HG03060 (cell line): Measurements from ENCODE around the gene GAREM1.
"Not testable (repeated sequence)": the region's sequence is repeated elsewhere in the genome, so short reads cannot be mapped to it uniquely, and the experiment has no call there.

Source experiments
- ATAC-seq: cut with Tn5 transposase; IDR thresholded peaks from one replicate; pipeline ENCODE4 v1.9.1; 2021; ENCODE audit warnings: low read depth, moderate number of reproducible peaks; ENCODE audit not compliant: unreplicated experiment

GAREM1 gene

DNA sequence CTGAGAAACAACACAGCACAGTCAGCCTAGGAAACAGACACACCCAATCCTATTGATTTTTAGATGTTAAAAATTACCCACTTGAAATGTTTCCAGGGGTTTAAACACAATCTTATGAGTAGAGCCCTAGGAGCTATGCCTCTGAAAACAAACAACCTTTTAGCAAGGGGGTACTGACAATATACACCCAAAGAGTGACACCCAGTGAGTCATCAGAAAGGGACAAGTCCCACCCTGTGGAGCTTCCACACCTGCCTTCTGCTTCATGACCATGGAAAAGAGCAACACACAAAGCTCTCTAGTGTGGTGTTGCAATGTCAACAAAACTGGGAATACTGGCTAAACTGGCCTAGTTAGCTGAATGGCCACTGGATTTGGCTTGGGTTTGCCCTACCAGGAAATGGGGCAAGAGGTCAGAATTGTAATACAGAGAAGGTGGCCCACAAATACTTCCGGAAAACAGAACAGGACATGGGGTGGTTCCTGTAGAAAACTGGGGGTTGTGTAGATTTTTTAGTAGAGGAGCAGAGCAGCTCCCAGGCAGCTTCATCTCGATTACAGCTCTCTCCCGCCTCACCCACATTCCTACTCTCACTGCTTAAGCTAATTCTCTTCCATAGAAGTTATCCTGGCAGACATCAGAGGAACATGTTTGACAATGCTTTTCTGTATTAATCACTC lies 98.2 kb downstream of the GAREM1 start:
- no peak for ATAC-seq

- no peak for ATAC-seq
Measured at GRCh38 chr18:32372047-32372380, 98.7 kb downstream of the GAREM1 start.

DNA sequence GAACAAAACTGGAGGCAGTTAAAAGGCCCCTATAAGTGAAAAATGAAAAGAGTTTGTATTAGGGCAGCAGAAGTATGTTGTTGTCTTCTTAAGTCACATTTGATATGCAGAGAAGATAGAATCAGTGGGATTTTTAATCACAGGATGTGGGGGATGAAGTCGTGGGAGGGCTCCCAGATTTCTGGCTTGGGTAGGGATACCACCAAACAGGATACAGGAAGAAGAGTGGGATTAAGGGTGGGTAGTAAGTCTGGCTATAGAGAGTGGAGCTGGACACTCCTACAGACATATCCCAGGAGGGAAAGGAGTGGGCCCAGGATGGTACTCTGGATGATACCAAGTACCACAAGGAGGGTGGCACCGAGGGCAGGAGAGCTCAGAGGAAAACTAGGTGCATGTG lies 99.3 kb downstream of the GAREM1 start:
- ATAC-seq = no peak

- ATAC-seq = no peak
Measured at GRCh38 chr18:32368991-32369390, 101.7 kb downstream of the GAREM1 start.

- ATAC-seq = no peak
Measured at GRCh38 chr18:32368170-32368569, 102.5 kb downstream of the GAREM1 start.

- no peak for ATAC-seq
Measured at GRCh38 chr18:32366586-32367538, 103.8 kb downstream of the GAREM1 start.

DNA sequence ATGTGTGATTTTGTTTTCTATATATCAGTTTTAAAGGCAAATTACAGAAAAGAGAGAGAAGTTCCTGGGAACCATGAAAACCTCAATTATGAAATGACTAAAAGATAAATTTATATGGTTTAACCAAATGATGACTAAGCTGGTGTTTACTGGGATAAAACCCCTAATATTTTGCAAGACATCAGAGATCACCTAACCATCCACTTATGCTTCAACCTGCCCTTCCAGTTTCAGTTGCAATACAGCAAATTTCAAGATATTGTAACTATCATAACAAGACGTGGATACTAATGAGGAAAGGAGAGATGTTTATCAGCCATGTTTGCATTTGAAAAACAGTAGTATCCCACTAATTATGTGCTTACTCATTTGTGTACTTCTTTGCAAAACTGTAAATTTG lies 108.2 kb downstream of the GAREM1 start:
- no peak for ATAC-seq

DNA sequence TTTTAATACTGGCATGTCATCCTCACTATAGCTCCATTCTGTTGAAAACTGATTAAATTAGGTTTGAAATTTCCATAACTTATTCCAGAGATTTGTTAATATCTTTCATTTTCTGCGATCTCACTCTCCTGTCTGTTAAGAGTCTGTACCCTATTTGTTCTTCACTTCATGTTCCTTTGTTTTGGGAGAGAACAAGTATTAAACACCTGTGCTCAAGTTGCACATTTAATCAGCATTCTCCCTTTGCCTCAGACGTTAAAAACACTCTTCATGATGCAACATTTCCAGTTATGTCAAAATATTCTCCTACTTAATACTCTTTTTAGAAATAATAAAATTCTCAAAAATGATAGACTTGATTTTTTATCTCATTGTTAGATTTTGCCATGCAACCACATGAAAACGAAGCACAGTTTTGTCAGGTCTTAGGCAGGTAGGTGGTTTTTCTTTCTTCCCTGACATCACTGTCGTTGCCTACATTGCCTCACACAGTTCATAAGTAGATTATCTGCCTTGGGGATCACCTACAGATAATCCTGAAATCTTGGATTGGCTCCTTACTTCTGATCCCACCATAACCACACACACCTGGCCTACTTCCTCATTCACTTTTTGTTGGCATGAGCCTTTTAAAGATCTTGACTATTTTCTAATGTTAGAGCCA lies 109.9 kb downstream of the GAREM1 start:
- no peak for ATAC-seq

DNA sequence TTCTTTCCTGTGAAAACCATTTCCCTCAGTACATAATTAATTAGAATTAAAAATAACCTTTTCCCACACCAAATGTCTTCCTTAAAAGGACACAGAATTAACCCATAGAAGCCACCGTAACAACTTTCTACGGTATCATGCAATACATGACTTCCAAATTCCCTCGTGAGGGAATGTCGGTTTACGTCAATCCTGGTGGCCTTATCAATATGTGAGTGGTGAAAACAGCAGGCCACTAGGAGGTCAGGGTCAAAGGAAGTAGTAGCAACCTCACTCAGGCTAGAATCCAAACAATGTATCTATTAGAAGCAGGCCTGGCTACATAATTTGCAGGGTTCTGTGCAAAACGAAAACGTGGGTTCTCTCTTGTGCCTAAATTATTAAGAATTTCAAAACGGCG lies 112.2 kb downstream of the GAREM1 start:
- no peak for ATAC-seq

DNA sequence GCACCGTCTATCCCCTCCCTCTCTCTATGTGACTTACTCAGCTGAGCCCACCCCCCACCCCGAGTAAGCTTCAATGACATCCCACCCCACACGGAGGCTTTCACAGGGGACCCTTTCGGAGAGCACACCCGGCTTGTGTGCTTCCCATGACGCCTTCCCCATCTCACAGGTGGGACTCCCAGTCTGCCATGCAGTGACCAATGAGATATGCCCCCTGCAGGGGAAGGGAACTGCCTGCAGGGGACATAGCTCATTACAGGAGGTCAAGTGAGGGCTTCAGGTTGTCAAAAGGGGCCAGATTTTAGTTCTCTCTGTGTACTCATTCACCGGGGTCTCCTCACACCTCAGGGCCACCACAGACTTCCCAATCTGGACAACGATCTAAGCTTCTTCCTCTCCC lies 112.6 kb downstream of the GAREM1 start:
- no peak for ATAC-seq

DNA sequence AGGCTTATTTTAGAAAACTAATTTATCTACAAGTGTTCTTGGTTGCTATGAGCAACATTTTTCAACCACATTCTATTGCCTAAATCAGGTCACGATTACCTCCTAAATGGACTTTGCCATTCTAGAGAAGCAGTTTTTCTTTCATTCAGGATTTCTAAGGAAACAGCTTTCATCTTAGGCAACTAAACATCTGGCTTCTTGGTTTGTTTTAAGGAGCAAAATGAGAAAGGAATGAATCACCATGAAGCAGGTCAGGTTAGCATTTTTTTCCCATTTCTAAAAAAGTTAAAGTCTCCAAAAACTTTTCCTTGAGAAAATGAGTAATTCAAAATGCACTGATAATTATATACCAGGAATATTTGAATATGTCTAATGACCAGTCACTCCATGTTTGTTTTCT lies 114.8 kb downstream of the GAREM1 start:
- ATAC-seq = no peak

DNA sequence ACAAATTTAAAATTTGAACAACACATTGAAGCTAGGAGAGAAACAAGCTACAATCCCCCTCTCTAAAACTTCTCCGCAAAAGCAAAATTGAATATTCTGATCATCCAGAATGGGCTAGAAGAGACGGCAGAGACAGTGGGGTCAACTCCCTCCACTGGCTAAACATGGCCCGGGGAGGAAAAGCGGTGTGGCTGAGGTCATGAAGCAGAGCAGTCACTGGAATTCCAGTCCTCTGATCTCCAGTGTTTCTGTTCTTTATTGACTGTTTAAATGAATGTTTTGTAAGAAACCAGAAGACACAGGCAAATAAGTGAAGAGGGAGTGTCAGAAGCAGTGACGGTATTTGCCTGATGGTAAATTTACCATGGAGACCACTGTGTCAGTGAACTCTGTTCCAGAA lies 116.2 kb downstream of the GAREM1 start:
- ATAC-seq = no peak

GRCh38 chr18:32353257-32353656 lies 117.4 kb downstream of the GAREM1 start:
- ATAC-seq = no peak

DNA sequence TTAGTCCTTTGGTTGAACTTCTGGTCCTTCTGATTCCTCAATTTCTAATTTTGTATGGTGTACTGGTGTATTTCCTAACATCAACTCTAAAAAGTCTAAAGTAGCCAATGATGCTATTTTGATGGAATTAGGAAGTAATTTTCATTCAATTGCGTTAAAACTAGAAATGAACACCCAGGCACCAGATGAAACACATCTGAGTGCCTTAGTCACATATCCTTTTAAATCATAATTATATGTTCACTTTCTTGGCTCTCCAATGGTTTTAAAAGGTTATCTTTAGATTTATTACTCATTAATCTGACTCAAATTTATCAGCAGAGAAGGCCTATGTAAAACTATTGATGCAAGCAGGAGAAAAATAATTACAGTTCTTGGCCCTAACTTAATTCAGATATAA lies 119.7 kb downstream of the GAREM1 start:
- ATAC-seq = no peak

- ATAC-seq = no peak
Measured at GRCh38 chr18:32349728-32350395, 120.8 kb downstream of the GAREM1 start.

GRCh38 chr18:32346671-32347070 lies 124.0 kb downstream of the GAREM1 start:
- ATAC-seq = no peak

DNA sequence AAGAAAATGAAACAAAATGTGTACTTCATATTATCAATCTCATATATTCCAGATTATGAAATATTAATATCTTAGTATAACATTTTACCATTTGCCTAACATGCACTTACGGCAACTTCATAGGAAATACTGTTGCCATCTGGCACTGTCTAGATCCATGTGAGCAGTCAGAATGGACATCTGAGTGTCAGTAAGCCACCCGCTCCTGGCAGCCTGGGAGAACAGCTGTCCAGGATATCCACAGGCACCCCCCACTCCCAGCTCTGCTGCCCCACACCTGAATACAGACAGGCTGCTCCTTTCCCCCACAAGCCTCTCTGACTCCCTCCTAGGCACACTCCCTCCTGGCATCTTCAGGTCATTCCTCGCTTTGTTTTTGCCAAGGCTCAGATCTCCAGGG lies 127.0 kb downstream of the GAREM1 start:
- no peak for ATAC-seq

- ATAC-seq = not testable (repeated sequence)
Measured at GRCh38 chr18:32341112-32341511, 129.6 kb downstream of the GAREM1 start.

- no peak for ATAC-seq
Measured at GRCh38 chr18:32339045-32339444, 131.6 kb downstream of the GAREM1 start.

DNA sequence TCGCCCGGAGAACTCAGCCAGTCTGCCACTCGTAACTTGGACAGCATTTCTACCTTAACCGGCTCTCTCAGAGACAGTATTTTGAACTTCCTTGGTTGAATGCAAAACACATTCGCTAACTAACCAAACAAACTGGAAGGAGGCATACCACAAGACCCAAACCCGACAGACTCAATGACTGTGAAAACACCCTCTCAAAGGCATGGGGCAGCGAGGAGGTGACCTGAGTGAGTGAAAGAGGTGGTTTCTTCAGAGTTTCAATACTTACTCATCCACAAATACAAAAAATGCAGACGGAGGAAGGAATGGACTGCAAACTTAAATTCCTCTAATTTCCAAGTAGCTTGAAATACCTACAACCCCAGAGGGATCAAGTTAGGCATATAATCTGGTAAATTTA lies 132.9 kb downstream of the GAREM1 start:
- ATAC-seq = no peak

GRCh38 chr18:32337347-32337746 lies 133.3 kb downstream of the GAREM1 start:
- no peak for ATAC-seq
